Progenitor cell of endocrine pancreas (in vitro differentiated cells): ENCODE data around the gene OR2D2. TPM values are rescaled to one million over a fixed set of nuclear protein-coding genes. Genes with fewer than 3 reads are reported as not detected.
"Not testable (repeated sequence)": the region's sequence is repeated elsewhere in the genome, so short reads cannot be mapped to it uniquely, and the experiment has no call there.

ENCODE experiments used
- DNase-seq: peaks from one replicate; pipeline ENCODE4 v3.0.0; 2021; ENCODE audit warnings: low spot score; ENCODE audit not compliant: unreplicated experiment
- H3K27ac Mint-ChIP-seq: 2 replicates; pipeline ENCODE4 v1.8.0; 2021; ENCODE audit warnings: mild to moderate bottlenecking, moderate library complexity, mixed read lengths
- H3K27me3 Mint-ChIP-seq: 2 replicates; pipeline ENCODE4 v1.8.0; 2021; ENCODE audit warnings: mixed read lengths
- H3K36me3 Mint-ChIP-seq: 2 replicates; pipeline ENCODE4 v1.8.0; 2022; ENCODE audit warnings: mixed read lengths; ENCODE audit not compliant: insufficient read depth
- H3K4me1 Mint-ChIP-seq: 2 replicates; pipeline ENCODE4 v1.8.0; 2021; ENCODE audit warnings: low read depth, mixed read lengths
- H3K4me3 Mint-ChIP-seq: 2 replicates; pipeline ENCODE4 v1.8.0; 2021; ENCODE audit warnings: low read depth, mild to moderate bottlenecking, moderate library complexity, mixed read lengths
- H3K9me3 Mint-ChIP-seq: 2 replicates; pipeline ENCODE4 v1.8.0; 2021; ENCODE audit warnings: low read depth, mixed read lengths
- total RNA-seq: library from RNA; stranded (reverse); gene quantifications from 2 replicates; pipeline ENCODE4 v1.2.1, GENCODE V29; 2021
- TF ChIP-seq, protein P1 (sequence below): fragments of 200-600 bp; sonication (generic); IDR thresholded peaks from one replicate; pipeline ENCODE4 v1.5.0; 2021; ENCODE audit warnings: antibody characterized with exemption, mild to moderate bottlenecking; ENCODE audit not compliant: unreplicated experiment

Gene OR2D2
- total RNA-seq, 1 donor from 2014 or later, result 0.53 TPM

- no peaks in the 10 kb centered on the region for H3K36me3 Mint-ChIP-seq
- no peaks in the 10 kb centered on the region for H3K9me3 Mint-ChIP-seq
- no peak overlapping the region for H3K27ac Mint-ChIP-seq
- H3K4me1 Mint-ChIP-seq, result no peaks in the 10 kb centered on the region
- H3K4me3 Mint-ChIP-seq, result no peak overlapping the region
- TF ChIP-seq, protein P1, sequence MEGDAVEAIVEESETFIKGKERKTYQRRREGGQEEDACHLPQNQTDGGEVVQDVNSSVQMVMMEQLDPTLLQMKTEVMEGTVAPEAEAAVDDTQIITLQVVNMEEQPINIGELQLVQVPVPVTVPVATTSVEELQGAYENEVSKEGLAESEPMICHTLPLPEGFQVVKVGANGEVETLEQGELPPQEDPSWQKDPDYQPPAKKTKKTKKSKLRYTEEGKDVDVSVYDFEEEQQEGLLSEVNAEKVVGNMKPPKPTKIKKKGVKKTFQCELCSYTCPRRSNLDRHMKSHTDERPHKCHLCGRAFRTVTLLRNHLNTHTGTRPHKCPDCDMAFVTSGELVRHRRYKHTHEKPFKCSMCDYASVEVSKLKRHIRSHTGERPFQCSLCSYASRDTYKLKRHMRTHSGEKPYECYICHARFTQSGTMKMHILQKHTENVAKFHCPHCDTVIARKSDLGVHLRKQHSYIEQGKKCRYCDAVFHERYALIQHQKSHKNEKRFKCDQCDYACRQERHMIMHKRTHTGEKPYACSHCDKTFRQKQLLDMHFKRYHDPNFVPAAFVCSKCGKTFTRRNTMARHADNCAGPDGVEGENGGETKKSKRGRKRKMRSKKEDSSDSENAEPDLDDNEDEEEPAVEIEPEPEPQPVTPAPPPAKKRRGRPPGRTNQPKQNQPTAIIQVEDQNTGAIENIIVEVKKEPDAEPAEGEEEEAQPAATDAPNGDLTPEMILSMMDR, result no peak
- DNase-seq, result no peak
- no peaks in the 10 kb centered on the region for H3K27me3 Mint-ChIP-seq
Measured at GRCh38 chr11:6919698-6920097, 27.4 kb upstream of the OR2D2 start.

DNA sequence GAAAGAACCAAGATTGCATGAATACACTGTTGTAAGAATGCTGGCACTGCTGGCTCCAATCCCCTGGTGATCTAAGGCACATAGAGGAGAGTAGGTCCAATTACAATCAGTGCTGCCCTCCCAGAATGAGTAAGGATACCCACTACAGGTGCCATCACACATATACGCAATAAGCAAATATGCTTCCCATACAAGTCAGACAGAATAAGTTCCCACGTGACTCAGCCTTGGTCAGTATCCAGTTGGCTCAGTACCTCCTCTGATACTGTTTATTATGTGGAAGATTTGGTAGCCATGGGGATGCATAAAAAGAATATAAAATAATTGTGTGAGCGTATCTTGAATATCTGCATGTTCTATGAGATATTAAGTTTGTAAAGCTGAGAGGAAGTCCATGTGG lies 19.6 kb upstream of the OR2D2 start:
- DNase-seq, result no peak
- no peaks in the 10 kb centered on the region for H3K36me3 Mint-ChIP-seq
- TF ChIP-seq, protein P1, result no peak
- no peaks in the 10 kb centered on the region for H3K27me3 Mint-ChIP-seq
- no peaks in the 10 kb centered on the region for H3K4me1 Mint-ChIP-seq
- H3K27ac Mint-ChIP-seq, result no peak overlapping the region
- H3K9me3 Mint-ChIP-seq, result no peaks in the 10 kb centered on the region
- no peak overlapping the region for H3K4me3 Mint-ChIP-seq

GRCh38 chr11:6911378-6911777 lies 19.1 kb upstream of the OR2D2 start:
- Mint-ChIP-seq H3K4me3 (no peak overlapping the region), H3K36me3 (no peaks in the 10 kb centered on the region), H3K27ac (no peak overlapping the region), H3K9me3 (no peaks in the 10 kb centered on the region), H3K27me3 (no peaks in the 10 kb centered on the region), H3K4me1 (no peaks in the 10 kb centered on the region)
- DNase-seq, result no peak
- TF ChIP-seq, protein P1, result no peak

- not testable (repeated sequence) for H3K9me3 Mint-ChIP-seq, H3K27ac Mint-ChIP-seq, H3K4me1 Mint-ChIP-seq, H3K27me3 Mint-ChIP-seq, H3K36me3 Mint-ChIP-seq, DNase-seq, H3K4me3 Mint-ChIP-seq
Measured at GRCh38 chr11:6904804-6905203, 12.5 kb upstream of the OR2D2 start.

DNA sequence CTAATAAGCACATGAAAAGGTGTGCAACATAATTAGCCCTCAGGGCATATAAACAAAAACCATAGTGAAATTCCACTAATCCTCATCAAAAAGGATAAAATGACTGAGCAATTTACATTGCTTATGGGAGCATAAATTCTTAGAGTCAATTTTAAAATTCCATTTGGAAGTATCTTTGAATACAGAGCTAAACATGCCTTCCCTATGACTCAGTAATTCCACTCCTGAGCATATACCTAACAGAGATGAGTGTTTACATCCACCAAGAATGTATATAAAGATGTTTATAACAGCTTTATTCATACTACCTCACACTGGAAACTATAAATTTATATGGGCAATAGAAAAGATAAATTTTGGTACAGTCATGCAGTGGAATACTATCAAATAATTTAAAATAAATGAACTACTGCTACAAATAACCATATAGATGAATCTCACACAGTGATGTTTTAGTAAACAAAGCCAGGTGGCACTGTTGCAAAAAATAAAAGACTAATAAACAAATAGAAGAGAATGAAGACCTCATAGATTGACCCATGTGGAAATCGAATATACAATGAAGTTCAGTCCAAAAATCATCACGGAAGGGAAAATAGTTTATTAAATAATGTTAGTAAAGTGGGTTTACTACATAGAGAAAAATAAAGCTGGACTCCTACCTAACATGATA lies 8.2 kb upstream of the OR2D2 start:
- no peak overlapping the region for H3K4me3 Mint-ChIP-seq
- DNase-seq, result no peak
- no peaks in the 10 kb centered on the region for H3K36me3 Mint-ChIP-seq

DNA sequence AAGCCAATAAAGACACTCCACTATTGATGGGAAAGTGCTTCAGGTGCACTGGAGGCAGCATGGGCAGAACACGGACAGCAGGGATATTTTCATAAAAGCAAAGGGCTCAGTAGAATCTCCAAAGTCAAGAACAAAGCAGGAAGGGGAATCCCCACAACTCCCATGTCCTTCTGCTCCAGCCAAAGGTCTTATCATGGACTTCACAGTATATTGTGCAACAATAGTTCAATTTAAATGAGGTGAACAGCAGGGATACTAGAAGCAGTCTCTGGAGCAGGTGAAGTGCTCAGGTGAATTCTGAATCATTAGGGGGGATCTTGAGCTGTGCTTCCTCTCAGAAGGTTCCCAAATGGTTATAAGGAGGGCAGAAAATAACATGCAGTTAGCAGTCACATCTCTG lies 6.6 kb upstream of the OR2D2 start:
- H3K27me3 Mint-ChIP-seq, result no peaks in the 10 kb centered on the region
- no peaks in the 10 kb centered on the region for H3K9me3 Mint-ChIP-seq
- H3K27ac Mint-ChIP-seq, result no peak overlapping the region
- no peaks in the 10 kb centered on the region for H3K4me1 Mint-ChIP-seq
- DNase-seq, result no peak
- no peaks in the 10 kb centered on the region for H3K36me3 Mint-ChIP-seq
- no peak overlapping the region for H3K4me3 Mint-ChIP-seq
- TF ChIP-seq, protein P1, result no peak

More for the DNA sequence above, 8.2 kb upstream of the OR2D2 start:
- no peaks in the 10 kb centered on the region for H3K27me3 Mint-ChIP-seq
- H3K27ac Mint-ChIP-seq, result no peak overlapping the region
- TF ChIP-seq, protein P1, result no peak
- no peaks in the 10 kb centered on the region for H3K9me3 Mint-ChIP-seq
- no peaks in the 10 kb centered on the region for H3K4me1 Mint-ChIP-seq
